Activated T-cell treated with anti-CD3 and anti-CD28 coated beads, Interleukin-2, amount 50 U/mL, for 72 hours (primary cell): ENCODE results near the gene SRPRB. TPM values are rescaled to one million over a fixed set of nuclear protein-coding genes. Genes with fewer than 3 reads are reported as not detected.

Experiments used
- ATAC-seq, 2 donors: fragments of 150-1000 bp; cut with Tn5 transposase; replicated peaks in 1 of 2; 2 replicates each; pipeline ENCODE4 v1.10.0; 2021; ENCODE audit warnings: moderate library complexity in 2 of 2, mild to moderate bottlenecking in 1 of 2
- DNase-seq, 2 donors: peaks; one replicate each; pipeline ENCODE4 v3.0.0; 2021 to 2022; ENCODE audit warnings: mixed read lengths in 1 of 2
- H3K27ac Mint-ChIP-seq: one replicate; pipeline ENCODE4 v1.8.0; 2022; ENCODE audit warnings: mild to moderate bottlenecking, moderate library complexity, mixed read lengths
- H3K27me3 Mint-ChIP-seq: one replicate; pipeline ENCODE4 v1.8.0; 2022; ENCODE audit warnings: low read depth, mixed read lengths
- H3K36me3 Mint-ChIP-seq, 2 donors: one replicate each; pipeline ENCODE4 v1.8.0; 2022; ENCODE audit warnings: mixed read lengths in 2 of 2, mild to moderate bottlenecking in 1 of 2; ENCODE audit not compliant: insufficient read depth in 2 of 2
- H3K4me1 Mint-ChIP-seq: one replicate; pipeline ENCODE4 v1.8.0; 2022; ENCODE audit warnings: low read depth, mixed read lengths
- H3K4me3 Mint-ChIP-seq, 2 donors: one replicate each; pipeline ENCODE4 v1.8.0; 2022; ENCODE audit warnings: mild to moderate bottlenecking in 2 of 2, mixed read lengths in 2 of 2, moderate library complexity in 2 of 2
- H3K9me3 Mint-ChIP-seq, 2 donors: one replicate each; pipeline ENCODE4 v1.8.0; 2022; ENCODE audit warnings: mixed read lengths in 2 of 2
- total RNA-seq, 2 donors: library from RNA; stranded (reverse); gene quantifications; one replicate each; pipeline ENCODE4 v1.2.3, GENCODE V29; 2022

The SRPRB gene
- total RNA-seq, 2 donors from 2014 or later: 83.2 to 100 TPM

GRCh38 chr3:133850034-133850433 lies 44.4 kb downstream of the SRPRB start:
- peaks cover 6% of the 10 kb centered on the region for H3K27me3 Mint-ChIP-seq
- no peak for DNase-seq
- H3K27ac Mint-ChIP-seq: peak overlapping the region; percentile 74
- peaks cover 34% of the 10 kb centered on the region for H3K4me1 Mint-ChIP-seq
- H3K4me3 Mint-ChIP-seq: peak overlapping the region in 1 of 2 donors; percentile 42
- ATAC-seq: no peak
- peaks cover 0 to 1% of the 10 kb centered on the region in 2 donors for H3K36me3 Mint-ChIP-seq
- no peaks in the 10 kb centered on the region for H3K9me3 Mint-ChIP-seq

- Mint-ChIP-seq H3K36me3 (peaks cover 0 to 1% of the 10 kb centered on the region in 2 donors), H3K27ac (no peak overlapping the region), H3K4me1 (peaks cover 36% of the 10 kb centered on the region), H3K27me3 (peaks cover 6% of the 10 kb centered on the region), H3K4me3 (peak overlapping the region in 1 of 2 donors; percentile 4), H3K9me3 (no peaks in the 10 kb centered on the region)
- peak; percentile 47 to 56 for DNase-seq
- ATAC-seq: peak; percentile 91 to 93
Measured at GRCh38 chr3:133851266-133851906, 45.8 kb downstream of the SRPRB start.

DNA sequence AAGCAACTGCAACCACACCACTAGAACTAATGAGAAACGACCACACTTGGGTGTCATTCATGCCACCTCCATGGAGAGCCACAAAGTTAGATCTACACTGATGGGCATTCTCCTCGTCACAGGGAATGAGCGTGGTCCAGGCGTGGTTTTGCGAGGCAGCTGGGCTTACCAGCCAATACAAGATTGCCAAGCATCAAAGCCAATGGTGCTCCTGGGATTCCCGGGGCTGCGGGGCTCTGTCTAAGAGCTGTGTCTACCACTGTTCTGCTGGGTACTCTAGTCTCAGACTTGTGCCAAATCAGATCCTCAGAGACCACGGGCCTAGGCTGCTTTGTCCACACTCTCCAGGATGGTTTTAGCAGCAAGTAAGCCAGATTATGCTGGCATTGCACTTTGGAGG lies 46.3 kb downstream of the SRPRB start:
- Mint-ChIP-seq H3K9me3 (no peaks in the 10 kb centered on the region), H3K27ac (no peak overlapping the region)

GRCh38 chr3:133853063-133853924 lies 47.7 kb downstream of the SRPRB start:
- peaks cover 1 to 2% of the 10 kb centered on the region in 2 donors for H3K36me3 Mint-ChIP-seq
- peaks cover 49% of the 10 kb centered on the region for H3K4me1 Mint-ChIP-seq
- no peak for DNase-seq
- no peak overlapping the region for H3K27ac Mint-ChIP-seq
- H3K27me3 Mint-ChIP-seq: peaks cover 6% of the 10 kb centered on the region
- H3K9me3 Mint-ChIP-seq: no peaks in the 10 kb centered on the region
- ATAC-seq: peak in 1 of 2 donors; percentile 23
- no peak overlapping the region for H3K4me3 Mint-ChIP-seq

More for the DNA sequence above, 46.3 kb downstream of the SRPRB start:
- Mint-ChIP-seq H3K36me3 (peaks cover 0 to 1% of the 10 kb centered on the region in 2 donors), H3K4me3 (peak overlapping the region in 1 of 2 donors; percentile 4), H3K4me1 (peaks cover 41% of the 10 kb centered on the region), H3K27me3 (peaks cover 6% of the 10 kb centered on the region)
- ATAC-seq: no peak
- no peak for DNase-seq

GRCh38 chr3:133853925-133854227 lies 48.3 kb downstream of the SRPRB start:
- peaks cover 1 to 2% of the 10 kb centered on the region in 2 donors for H3K36me3 Mint-ChIP-seq

DNA sequence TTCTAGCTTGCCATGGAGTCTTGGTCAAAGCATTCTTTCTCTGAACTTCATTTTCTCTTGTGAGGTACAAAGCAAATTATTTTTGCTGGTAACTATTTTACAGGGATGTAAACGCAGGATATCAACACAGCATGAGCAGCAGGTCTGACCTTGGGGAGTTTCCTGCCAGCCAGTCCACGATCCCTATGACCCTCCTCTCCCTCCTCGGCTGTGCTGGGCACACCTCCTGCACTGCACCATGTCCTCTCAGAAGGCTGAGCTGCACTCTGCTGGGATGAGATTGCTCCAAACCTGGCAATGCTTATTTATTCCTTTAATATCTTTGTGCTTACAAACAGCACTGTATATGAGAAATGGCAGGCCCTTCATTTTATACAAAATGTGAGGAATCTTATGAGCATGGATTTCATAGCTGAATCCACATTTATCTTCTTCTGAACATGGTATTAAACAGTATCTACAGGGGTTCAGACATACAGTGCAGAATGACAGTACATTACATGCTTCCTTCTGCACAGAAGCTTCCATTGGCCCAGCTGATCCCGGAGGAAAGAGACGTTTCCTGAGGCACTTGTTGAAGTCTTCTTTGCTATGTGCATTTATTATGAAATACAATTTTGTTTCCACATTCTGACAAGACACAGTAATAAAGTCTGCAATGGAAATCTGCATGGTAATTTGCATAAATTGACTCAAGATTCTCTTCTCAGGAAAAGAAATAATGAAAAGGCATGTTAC lies 48.8 kb downstream of the SRPRB start:
- no peak for DNase-seq
- Mint-ChIP-seq H3K9me3 (no peaks in the 10 kb centered on the region), H3K4me3 (no peak overlapping the region), H3K27ac (no peak overlapping the region), H3K36me3 (peaks cover 1 to 2% of the 10 kb centered on the region in 2 donors), H3K4me1 (peaks cover 43% of the 10 kb centered on the region), H3K27me3 (no peaks in the 10 kb centered on the region)
- ATAC-seq: no peak

More at GRCh38 chr3:133853925-133854227, 48.3 kb downstream of the SRPRB start:
- no peak overlapping the region for H3K27ac Mint-ChIP-seq
- H3K27me3 Mint-ChIP-seq: peaks cover 4% of the 10 kb centered on the region
- DNase-seq (no peak), ATAC-seq (no peak)
- no peak overlapping the region for H3K4me3 Mint-ChIP-seq
- H3K9me3 Mint-ChIP-seq: no peaks in the 10 kb centered on the region
- H3K4me1 Mint-ChIP-seq: peaks cover 48% of the 10 kb centered on the region

DNA sequence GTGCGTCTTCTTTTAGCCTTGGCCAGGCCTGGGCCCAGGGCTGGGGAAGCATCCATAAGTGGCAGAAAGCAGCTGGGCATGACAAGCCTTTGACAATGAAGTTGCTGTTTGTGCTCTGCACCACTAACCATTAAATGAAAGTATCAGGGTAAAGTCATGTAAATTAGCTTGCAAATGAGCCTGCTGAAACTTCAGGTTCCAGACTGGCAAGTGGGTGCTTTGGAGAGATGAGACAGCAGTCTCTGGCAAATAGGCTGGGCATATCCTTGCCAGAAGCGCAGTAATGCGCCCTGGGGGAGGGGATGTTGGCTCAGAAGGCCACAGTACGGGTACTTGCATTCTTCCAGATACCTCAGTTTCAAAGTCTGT lies 49.4 kb downstream of the SRPRB start:
- Mint-ChIP-seq H3K36me3 (peaks cover 1 to 2% of the 10 kb centered on the region in 2 donors), H3K27ac (no peak overlapping the region), H3K27me3 (no peaks in the 10 kb centered on the region), H3K4me3 (no peak overlapping the region), H3K4me1 (peaks cover 42% of the 10 kb centered on the region), H3K9me3 (no peaks in the 10 kb centered on the region)
- ATAC-seq (no peak), DNase-seq (no peak)

DNA sequence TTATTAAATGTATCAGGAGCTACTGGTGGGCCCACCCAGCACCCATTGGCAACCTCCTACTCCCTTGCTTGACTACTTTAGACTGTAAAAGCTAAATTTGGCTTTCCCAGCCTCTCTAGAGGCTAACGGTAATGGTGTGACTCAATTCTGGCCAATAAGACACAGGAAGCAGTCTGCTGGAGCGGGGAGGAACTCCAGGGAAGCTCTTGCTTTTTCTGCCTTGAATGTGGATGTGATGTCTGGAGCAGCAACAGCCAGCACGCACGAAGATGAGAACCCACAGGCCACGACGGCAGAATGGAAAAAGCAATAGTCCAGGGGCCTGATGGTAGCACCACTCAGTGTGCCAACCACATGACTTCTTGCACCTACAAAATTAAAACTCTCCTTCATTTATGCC lies 50.2 kb downstream of the SRPRB start:
- Mint-ChIP-seq H3K4me1 (peaks cover 34% of the 10 kb centered on the region), H3K36me3 (peaks cover 1 to 2% of the 10 kb centered on the region in 2 donors), H3K4me3 (no peak overlapping the region), H3K27me3 (no peaks in the 10 kb centered on the region), H3K9me3 (no peaks in the 10 kb centered on the region), H3K27ac (no peak overlapping the region)
- ATAC-seq: no peak
- no peak for DNase-seq

DNA sequence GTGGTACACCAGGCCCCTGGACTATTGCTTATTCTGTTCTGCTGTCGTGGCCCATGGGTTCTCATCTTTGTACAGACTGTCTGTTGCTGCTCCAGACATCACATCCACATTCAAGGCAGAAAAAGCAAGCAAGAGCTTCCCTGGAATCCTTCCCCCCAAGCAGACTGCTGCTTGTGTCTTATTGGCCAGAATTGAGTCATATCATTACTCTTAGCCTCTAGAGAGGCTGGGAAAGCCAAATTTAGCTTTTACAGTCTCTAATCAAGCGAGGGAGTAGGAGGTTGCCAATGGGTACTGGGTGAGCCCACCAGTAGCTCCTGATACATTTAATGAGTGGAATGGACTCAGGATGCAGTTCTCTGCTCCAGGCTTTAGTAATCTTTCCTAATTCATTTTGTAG lies 50.7 kb downstream of the SRPRB start:
- Mint-ChIP-seq H3K9me3 (no peaks in the 10 kb centered on the region), H3K27me3 (no peaks in the 10 kb centered on the region), H3K27ac (no peak overlapping the region), H3K4me3 (no peak overlapping the region), H3K36me3 (peaks cover 1 to 2% of the 10 kb centered on the region in 2 donors), H3K4me1 (peaks cover 29% of the 10 kb centered on the region)
- ATAC-seq: no peak
- DNase-seq: no peak

GRCh38 chr3:133857767-133858166 lies 52.2 kb downstream of the SRPRB start:
- Mint-ChIP-seq H3K27me3 (no peaks in the 10 kb centered on the region), H3K36me3 (peaks cover 0 to 2% of the 10 kb centered on the region in 2 donors), H3K4me3 (peak overlapping the region in 1 of 2 donors; percentile 14), H3K27ac (no peak overlapping the region), H3K4me1 (peaks cover 19% of the 10 kb centered on the region), H3K9me3 (no peaks in the 10 kb centered on the region)
- peak; percentile 67 to 70 for ATAC-seq
- peak in 1 of 2 donors; percentile 19 for DNase-seq

DNA sequence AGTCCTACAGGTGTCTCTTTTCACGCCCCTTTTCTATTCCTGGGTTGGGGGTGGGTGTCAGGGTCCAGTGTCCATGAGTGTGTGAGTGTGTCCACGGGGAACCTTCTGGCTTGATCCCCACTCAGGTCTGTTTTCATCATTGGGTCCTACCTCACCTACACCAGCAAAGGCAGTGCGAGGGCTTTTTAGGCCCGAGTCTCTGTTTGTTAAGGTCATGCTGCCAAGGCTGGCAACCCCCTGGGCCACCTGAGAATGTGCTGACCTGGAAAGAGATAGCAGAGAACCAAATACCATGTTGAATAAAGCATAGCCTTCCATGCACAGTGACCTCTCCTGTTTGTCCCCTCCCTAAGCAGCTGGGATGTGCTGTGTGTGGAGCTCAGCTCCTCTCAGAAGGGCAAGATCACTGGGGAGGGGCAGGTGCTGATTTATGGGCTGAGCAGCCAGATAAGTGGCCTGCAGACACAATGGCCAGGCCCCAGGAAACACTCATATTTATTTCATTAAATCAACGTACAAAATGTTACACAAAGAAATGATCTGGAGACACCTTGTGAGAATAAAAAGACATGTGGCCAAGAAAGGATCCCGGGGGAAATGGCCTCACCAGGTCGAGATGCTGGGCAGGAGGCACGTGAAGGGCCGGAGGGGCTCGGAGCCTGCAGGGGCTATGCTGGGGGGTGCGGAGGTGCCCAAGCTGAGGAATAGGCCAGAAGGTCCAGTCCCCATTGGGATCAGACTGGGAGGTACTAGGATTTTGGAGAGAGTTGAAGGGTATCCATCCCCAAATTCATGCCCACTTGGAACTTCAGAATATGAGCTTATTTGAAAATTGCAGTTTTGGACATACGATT lies 54.0 kb downstream of the SRPRB start:
- Mint-ChIP-seq H3K36me3 (peaks cover 0 to 2% of the 10 kb centered on the region in 2 donors), H3K27ac (no peak overlapping the region), H3K9me3 (no peaks in the 10 kb centered on the region), H3K4me3 (no peak overlapping the region), H3K4me1 (peaks cover 15% of the 10 kb centered on the region), H3K27me3 (no peaks in the 10 kb centered on the region)
- ATAC-seq: no peak
- no peak for DNase-seq

- Mint-ChIP-seq H3K27me3 (no peaks in the 10 kb centered on the region), H3K36me3 (peaks cover 0 to 2% of the 10 kb centered on the region in 2 donors), H3K4me3 (no peak overlapping the region), H3K9me3 (no peaks in the 10 kb centered on the region), H3K4me1 (peaks cover 15% of the 10 kb centered on the region), H3K27ac (no peak overlapping the region)
- ATAC-seq (no peak), DNase-seq (no peak)
Measured at GRCh38 chr3:133860519-133860918, 54.9 kb downstream of the SRPRB start.
